PC-9 (cell line): ENCODE measurements around the gene CD2AP.

Experiments used
- EZH2 ChIP-seq: fragments of 200-600 bp; sonication (generic); IDR thresholded peaks from 2 replicates; pipeline ENCODE4 v1.8.0; 2017; ENCODE audit warnings: antibody characterized with exemption, low read depth
- TF ChIP-seq, protein P1 (sequence below): fragments of 200-600 bp; sonication (generic); conservative IDR thresholded peaks from 2 replicates; pipeline ENCODE4 v1.6.1; 2017; ENCODE audit warnings: mixed run types, antibody characterized with exemption, mild to moderate bottlenecking, moderate library complexity

DNA sequence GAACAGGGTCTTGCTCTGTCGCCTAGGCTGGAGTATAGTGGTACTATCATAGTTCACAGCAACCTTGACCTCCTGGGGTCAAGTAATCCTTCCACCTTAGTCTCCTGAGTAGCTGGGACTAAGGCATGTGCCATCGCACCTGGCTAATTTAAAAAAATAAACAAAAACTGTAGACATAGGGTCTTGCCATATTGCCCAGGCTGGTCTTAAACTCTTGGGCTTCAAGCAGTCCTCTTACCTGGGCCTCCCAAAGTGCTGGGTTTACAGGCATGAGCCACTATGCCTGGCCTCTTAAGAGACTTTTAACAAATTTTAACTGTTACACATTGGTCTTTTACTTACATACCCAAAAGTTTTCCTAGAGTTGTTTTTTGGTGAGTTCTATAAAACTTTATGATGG is 12.4 kb downstream of the CD2AP start:
- TF ChIP-seq, protein P1, sequence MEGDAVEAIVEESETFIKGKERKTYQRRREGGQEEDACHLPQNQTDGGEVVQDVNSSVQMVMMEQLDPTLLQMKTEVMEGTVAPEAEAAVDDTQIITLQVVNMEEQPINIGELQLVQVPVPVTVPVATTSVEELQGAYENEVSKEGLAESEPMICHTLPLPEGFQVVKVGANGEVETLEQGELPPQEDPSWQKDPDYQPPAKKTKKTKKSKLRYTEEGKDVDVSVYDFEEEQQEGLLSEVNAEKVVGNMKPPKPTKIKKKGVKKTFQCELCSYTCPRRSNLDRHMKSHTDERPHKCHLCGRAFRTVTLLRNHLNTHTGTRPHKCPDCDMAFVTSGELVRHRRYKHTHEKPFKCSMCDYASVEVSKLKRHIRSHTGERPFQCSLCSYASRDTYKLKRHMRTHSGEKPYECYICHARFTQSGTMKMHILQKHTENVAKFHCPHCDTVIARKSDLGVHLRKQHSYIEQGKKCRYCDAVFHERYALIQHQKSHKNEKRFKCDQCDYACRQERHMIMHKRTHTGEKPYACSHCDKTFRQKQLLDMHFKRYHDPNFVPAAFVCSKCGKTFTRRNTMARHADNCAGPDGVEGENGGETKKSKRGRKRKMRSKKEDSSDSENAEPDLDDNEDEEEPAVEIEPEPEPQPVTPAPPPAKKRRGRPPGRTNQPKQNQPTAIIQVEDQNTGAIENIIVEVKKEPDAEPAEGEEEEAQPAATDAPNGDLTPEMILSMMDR: no peak
- TF ChIP-seq EZH2: no peak
